HG03095 (cell line): ENCODE data around the gene PRAMEF13.
"Not testable (repeated sequence)": the region's sequence is repeated elsewhere in the genome, so short reads cannot be mapped to it uniquely, and the experiment has no call there.

Source experiments
- ATAC-seq: cut with Tn5 transposase; IDR thresholded peaks from one replicate; pipeline ENCODE4 v1.9.1; 2021; ENCODE audit warnings: moderate library complexity; ENCODE audit not compliant: unreplicated experiment

PRAMEF13 gene

GRCh38 chr1:13201309-13201708, at the start of gene PRAMEF13:
Gene PRAMEF13, minus strand, starts transcription at chr1:13201409. Its CDS starts 1,820 bp downstream, at chr1:13199589.
- not testable (repeated sequence) for ATAC-seq

GRCh38 chr1:13247122-13247521, 45.9 kb upstream of the PRAMEF13 start:
- ATAC-seq, result not testable (repeated sequence)

- not testable (repeated sequence) for ATAC-seq
Measured at GRCh38 chr1:13246554-13246871, 45.3 kb upstream of the PRAMEF13 start.

GRCh38 chr1:13245841-13246553, 44.8 kb upstream of the PRAMEF13 start:
- not testable (repeated sequence) for ATAC-seq

GRCh38 chr1:13243536-13244263, 42.5 kb upstream of the PRAMEF13 start:
- ATAC-seq, result not testable (repeated sequence)

- not testable (repeated sequence) for ATAC-seq
Measured at GRCh38 chr1:13239633-13240032, 38.4 kb upstream of the PRAMEF13 start.

GRCh38 chr1:13237572-13237971, 36.4 kb upstream of the PRAMEF13 start:
- not testable (repeated sequence) for ATAC-seq

GRCh38 chr1:13234057-13234456, 32.8 kb upstream of the PRAMEF13 start:
- ATAC-seq, result not testable (repeated sequence)

GRCh38 chr1:13232056-13232455, 30.8 kb upstream of the PRAMEF13 start:
- not testable (repeated sequence) for ATAC-seq

- ATAC-seq, result not testable (repeated sequence)
Measured at GRCh38 chr1:13231061-13231750, 30.0 kb upstream of the PRAMEF13 start.

GRCh38 chr1:13230601-13231000, 29.4 kb upstream of the PRAMEF13 start:
- not testable (repeated sequence) for ATAC-seq

GRCh38 chr1:13230096-13230495, 28.9 kb upstream of the PRAMEF13 start:
- not testable (repeated sequence) for ATAC-seq

GRCh38 chr1:13228343-13228781, 27.2 kb upstream of the PRAMEF13 start:
- ATAC-seq, result no peak

GRCh38 chr1:13227271-13228055, 26.3 kb upstream of the PRAMEF13 start:
- ATAC-seq, result not testable (repeated sequence)

- ATAC-seq, result not testable (repeated sequence)
Measured at GRCh38 chr1:13225675-13226204, 24.5 kb upstream of the PRAMEF13 start, which contains the start of gene PRAMEF18. Gene PRAMEF18, minus strand, starts transcription at chr1:13226154. Its CDS starts 48 bp downstream, at chr1:13226106.

GRCh38 chr1:13224480-13225060, 23.4 kb upstream of the PRAMEF13 start:
- no peak for ATAC-seq

GRCh38 chr1:13222788-13223187, 21.6 kb upstream of the PRAMEF13 start:
- not testable (repeated sequence) for ATAC-seq

- ATAC-seq, result not testable (repeated sequence)
Measured at GRCh38 chr1:13219203-13219602, 18.0 kb upstream of the PRAMEF13 start.

GRCh38 chr1:13216619-13217018, 15.4 kb upstream of the PRAMEF13 start:
- not testable (repeated sequence) for ATAC-seq

GRCh38 chr1:13208712-13209111, 7.5 kb upstream of the PRAMEF13 start:
- not testable (repeated sequence) for ATAC-seq
